CD14-positive monocyte (primary cell): ENCODE data around the gene RPS21. TPM values are rescaled to one million over a fixed set of nuclear protein-coding genes. Genes with fewer than 3 reads are reported as not detected.

ENCODE experiments used
- DNase-seq, 3 donors: peaks; one replicate each; pipeline ENCODE4 v3.0.0-alpha.2; 2011 to 2022
- H2AFZ ChIP-seq: 2 replicates; pipeline ENCODE4 v1.6.0; 2012; ENCODE audit warnings: mild to moderate bottlenecking, low read depth, low read length, inconsistent platforms; ENCODE audit not compliant: insufficient read depth, poor library complexity, severe bottlenecking
- H3K27ac ChIP-seq, 2 donors: 1 replicate in 1 of 2; 2 replicates in 1 of 2; pipeline ENCODE4 v1.5.1; 2012 to 2013; ENCODE audit warnings: low read length in 2 of 2, control low read depth in 1 of 2, inconsistent platforms in 1 of 2, low read depth in 1 of 2, mild to moderate bottlenecking in 1 of 2
- H3K27me3 ChIP-seq, 2 donors: one replicate each; pipeline versions ENCODE4 v1.6.0 to v1.6.1; 2011 to 2013; ENCODE audit warnings: low read length in 2 of 2; ENCODE audit not compliant: control insufficient read depth in 2 of 2, insufficient read depth in 2 of 2
- H3K36me3 ChIP-seq, 2 donors: replicated peaks in 1 of 2; 1 replicate in 1 of 2; 2 replicates in 1 of 2; pipeline versions ENCODE4 v1.5.1 to v1.6.1; 2012 to 2013; ENCODE audit warnings: low read length in 2 of 2, control low read depth in 1 of 2, inconsistent platforms in 1 of 2, mild to moderate bottlenecking in 1 of 2; ENCODE audit not compliant: insufficient read depth in 2 of 2, control insufficient read depth in 1 of 2
- H3K4me1 ChIP-seq, 2 donors: 1 replicate in 1 of 2; 2 replicates in 1 of 2; pipeline versions ENCODE4 v1.5.1 to v1.6.1; 2012 to 2013; ENCODE audit warnings: low read length in 2 of 2, control low read depth in 1 of 2, inconsistent platforms in 1 of 2, mild to moderate bottlenecking in 1 of 2, moderate library complexity in 1 of 2; ENCODE audit not compliant: insufficient read depth in 2 of 2, control insufficient read depth in 1 of 2
- H3K4me2 ChIP-seq: replicated peaks from 2 replicates; pipeline ENCODE3; 2012; ENCODE audit warnings: low read length, moderate library complexity, mild to moderate bottlenecking; ENCODE audit not compliant: poor library complexity, severe bottlenecking; ENCODE audit errors: extremely low read depth
- H3K4me3 ChIP-seq, 3 experiments: fragments of 200-600 bp in 1 of 3; sonication (generic) in 1 of 3; replicated peaks in 1 of 3; 1 replicate in 2 of 3; 2 replicates in 1 of 3; pipeline ENCODE4 v1.5.1; 2011 to 2013; ENCODE audit warnings: low read length in 3 of 3, mild to moderate bottlenecking in 3 of 3, control low read depth in 2 of 3, low read depth in 2 of 3, inconsistent platforms in 1 of 3, moderate library complexity in 1 of 3
- H3K79me2 ChIP-seq: 2 replicates; pipeline ENCODE4 v1.6.0; 2012; ENCODE audit warnings: mild to moderate bottlenecking, control low read depth, inconsistent platforms, low read length, moderate library complexity; ENCODE audit not compliant: insufficient read depth
- H3K9ac ChIP-seq: 2 replicates; pipeline ENCODE4 v1.6.0; 2017; ENCODE audit warnings: low read length, mild to moderate bottlenecking; ENCODE audit not compliant: insufficient read depth, poor library complexity, severe bottlenecking
- H3K9me3 ChIP-seq, 2 donors: replicated peaks in 1 of 2; 1 replicate in 1 of 2; 2 replicates in 1 of 2; pipeline versions ENCODE4 v1.5.1 to v1.6.1; 2012 to 2013; ENCODE audit warnings: low read length in 2 of 2, control low read depth in 1 of 2; ENCODE audit not compliant: control insufficient read depth in 1 of 2, insufficient read depth in 1 of 2
- H4K20me1 ChIP-seq: 2 replicates; pipeline ENCODE4 v1.6.0; 2012; ENCODE audit warnings: mild to moderate bottlenecking, low read length, control low read depth, moderate library complexity; ENCODE audit not compliant: insufficient read depth
- H3K27ac Mint-ChIP-seq, 7 donors: one replicate each; pipeline ENCODE4 v1.8.0; 2020; ENCODE audit warnings: mild to moderate bottlenecking in 7 of 7, mixed read lengths in 7 of 7, moderate library complexity in 6 of 7, inconsistent platforms in 2 of 7
- H3K27me3 Mint-ChIP-seq, 3 donors: one replicate each; pipeline ENCODE4 v1.8.0; 2021 to 2022; ENCODE audit warnings: low read depth in 3 of 3, mild to moderate bottlenecking in 3 of 3, mixed read lengths in 3 of 3, moderate library complexity in 3 of 3, inconsistent platforms in 1 of 3
- H3K36me3 Mint-ChIP-seq, 2 donors: one replicate each; pipeline ENCODE4 v1.8.0; 2020; ENCODE audit warnings: mixed read lengths in 2 of 2, inconsistent platforms in 1 of 2, mild to moderate bottlenecking in 1 of 2
- H3K4me1 Mint-ChIP-seq: one replicate; pipeline ENCODE4 v1.8.0; 2020; ENCODE audit warnings: mild to moderate bottlenecking, mixed read lengths
- H3K4me3 Mint-ChIP-seq, 2 donors: one replicate each; pipeline ENCODE4 v1.8.0; 2020; ENCODE audit warnings: mild to moderate bottlenecking in 2 of 2, mixed read lengths in 2 of 2, moderate library complexity in 1 of 2
- H3K9me3 Mint-ChIP-seq, 7 donors: one replicate each; pipeline ENCODE4 v1.8.0; 2020 to 2022; ENCODE audit warnings: mixed read lengths in 7 of 7, mild to moderate bottlenecking in 6 of 7, moderate library complexity in 6 of 7, inconsistent platforms in 2 of 7
- WGBS: methylation state at CpG from one replicate; pipeline ENCODE4 v1.1.5; 2013; ENCODE audit warnings: missing lambda C conversion rate; ENCODE audit not compliant: insufficient coverage; 5-methylcytosine and 5-hydroxymethylcytosine counted together
- intact Hi-C, 2 donors: fragments of 100-400 bp; cut with micrococcal nuclease; formaldehyde crosslinking; loops; one replicate each; pipeline versions ENCODE4 v1.15.0 to v1.15.1; 2023
- polyA plus RNA-seq, 3 donors: library from polyadenylated mRNA; depleted of rRNA in 1 of 3; unstranded in 2 of 3; stranded (reverse) in 1 of 3; fragments of 300-500 nt in 2 of 3; fragments of >200 nt in 1 of 3; fragmentation: Illumina TruSeq in 2 of 3; gene quantifications; 1 replicate in 2 of 3; 2 replicates in 1 of 3; pipeline ENCODE4 v1.2.3, GENCODE V29; 2012 to 2021
- TF ChIP-seq, protein P1 (sequence below): fragments of 200-600 bp; IDR thresholded peaks from one replicate; pipeline ENCODE4 v1.8.0; 2022; ENCODE audit warnings: antibody characterized with exemption, mild to moderate bottlenecking

Gene RPS21
- polyA plus RNA-seq, 3 donors = 799 to 6,263 (median 968) TPM

DNA sequence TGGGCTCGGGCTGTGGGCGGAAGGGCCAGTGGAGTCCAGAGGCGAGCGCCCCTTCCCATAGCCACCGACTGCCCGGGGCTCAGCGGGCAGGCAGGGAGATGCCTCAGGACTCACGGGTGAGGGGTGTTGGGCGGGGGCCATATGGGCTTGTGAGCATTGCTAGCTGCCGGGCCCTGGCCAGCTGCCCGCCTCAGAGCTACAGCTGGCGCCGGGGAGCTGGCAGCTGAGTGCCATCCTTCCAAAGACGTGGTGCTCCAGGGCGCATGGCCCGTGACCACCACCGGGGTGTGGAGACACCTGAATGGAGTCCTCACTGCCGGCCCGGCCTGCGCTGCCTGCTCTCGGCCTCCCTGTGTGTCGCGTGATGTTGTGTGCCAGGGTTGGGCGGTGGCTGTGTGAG lies 51.0 kb downstream of the RPS21 start:
- H3K36me3 ChIP-seq = no peaks in the 10 kb centered on the region
- Mint-ChIP-seq H3K9me3 (peaks cover 0 to 3% (median 0%) of the 10 kb centered on the region in 7 donors), H3K4me1 (no peaks in the 10 kb centered on the region), H3K36me3 (no peaks in the 10 kb centered on the region), H3K4me3 (no peak overlapping the region), H3K27ac (no peak overlapping the region), H3K27me3 (peaks cover 16 to 34% (median 20%) of the 10 kb centered on the region in 3 donors)
- no peaks in the 10 kb centered on the region for H3K79me2 ChIP-seq
- peaks cover 0 to 4% of the 10 kb centered on the region in 2 donors for H3K27me3 ChIP-seq
- WGBS = 90% methylated on average over 24 of the region's 24 CpGs
- DNase-seq = no peak
- TF ChIP-seq, protein P1, sequence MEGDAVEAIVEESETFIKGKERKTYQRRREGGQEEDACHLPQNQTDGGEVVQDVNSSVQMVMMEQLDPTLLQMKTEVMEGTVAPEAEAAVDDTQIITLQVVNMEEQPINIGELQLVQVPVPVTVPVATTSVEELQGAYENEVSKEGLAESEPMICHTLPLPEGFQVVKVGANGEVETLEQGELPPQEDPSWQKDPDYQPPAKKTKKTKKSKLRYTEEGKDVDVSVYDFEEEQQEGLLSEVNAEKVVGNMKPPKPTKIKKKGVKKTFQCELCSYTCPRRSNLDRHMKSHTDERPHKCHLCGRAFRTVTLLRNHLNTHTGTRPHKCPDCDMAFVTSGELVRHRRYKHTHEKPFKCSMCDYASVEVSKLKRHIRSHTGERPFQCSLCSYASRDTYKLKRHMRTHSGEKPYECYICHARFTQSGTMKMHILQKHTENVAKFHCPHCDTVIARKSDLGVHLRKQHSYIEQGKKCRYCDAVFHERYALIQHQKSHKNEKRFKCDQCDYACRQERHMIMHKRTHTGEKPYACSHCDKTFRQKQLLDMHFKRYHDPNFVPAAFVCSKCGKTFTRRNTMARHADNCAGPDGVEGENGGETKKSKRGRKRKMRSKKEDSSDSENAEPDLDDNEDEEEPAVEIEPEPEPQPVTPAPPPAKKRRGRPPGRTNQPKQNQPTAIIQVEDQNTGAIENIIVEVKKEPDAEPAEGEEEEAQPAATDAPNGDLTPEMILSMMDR = no peak
- intact Hi-C loops = no loop called here
- no peaks in the 10 kb centered on the region for H4K20me1 ChIP-seq
- H2AFZ ChIP-seq = no peak overlapping the region
- no peak overlapping the region for H3K4me3 ChIP-seq
- no peaks in the 10 kb centered on the region for H3K9me3 ChIP-seq
- no peak overlapping the region for H3K27ac ChIP-seq
- no peaks in the 10 kb centered on the region for H3K4me1 ChIP-seq
- H3K4me2 ChIP-seq = no peak overlapping the region
- no peak overlapping the region for H3K9ac ChIP-seq

Other genes starting within 250 kb of the RPS21 start
- gene PSMA7, start 243.7 kb upstream of the RPS21 start, polyA plus RNA-seq = 100 to 1,000 TPM; 402 to 668 (median 527) TPM
- 10 to 100 TPM in 1 of 3 donors, 1 to 10 TPM in 1, under 1 TPM in 1; 0.75 to 16.5 (median 1.1) TPM for gene SS18L1, start 243.3 kb upstream of the RPS21 start, polyA plus RNA-seq
- 10 to 100 TPM; 10.8 to 16.1 (median 14.9) TPM for gene MTG2, start 204.1 kb upstream of the RPS21 start, polyA plus RNA-seq
- not detected for gene HRH3, start 166.8 kb upstream of the RPS21 start, polyA plus RNA-seq
- 10 to 100 TPM; 12.9 to 29.1 (median 17.9) TPM for gene OSBPL2, start 148.6 kb upstream of the RPS21 start, polyA plus RNA-seq
- gene ADRM1, start 84.1 kb upstream of the RPS21 start, polyA plus RNA-seq = 10 to 100 TPM; 63.3 to 81.5 (median 72.5) TPM
- gene LAMA5, start 19.8 kb upstream of the RPS21 start, polyA plus RNA-seq = under 1 TPM in 1 of 3 donors, not detected in 2; 0.05 TPM
- 1 to 10 TPM in 1 of 3 donors, under 1 TPM in 2; 0.60 to 4.0 (median 0.61) TPM for gene CABLES2, start 20.2 kb downstream of the RPS21 start, polyA plus RNA-seq
- gene RBBP8NL, start 40.4 kb downstream of the RPS21 start, polyA plus RNA-seq = not detected
- not detected for gene GATA5, start 88.9 kb downstream of the RPS21 start, polyA plus RNA-seq